Astrocyte (in vitro differentiated cells and primary cell): ENCODE measurements around the gene NSD2.

ENCODE experiments used
- CTCF ChIP-seq: IDR thresholded peaks from 2 replicates; pipeline ENCODE4 v1.5.1; 2011; ENCODE audit warnings: low read depth, mild to moderate bottlenecking, inconsistent platforms, low read length, moderate library complexity; ENCODE audit not compliant: insufficient read depth
- EZH2 ChIP-seq: IDR thresholded peaks from 2 replicates; pipeline ENCODE4 v1.6.1; 2012; ENCODE audit warnings: mild to moderate bottlenecking, low read length, inconsistent platforms; ENCODE audit not compliant: insufficient read depth

GRCh38 chr4:1940566-1940965 lies 69.4 kb downstream of the NSD2 start:
- TF ChIP-seq CTCF: no peak
- TF ChIP-seq EZH2: no peak
